Erythroblast (primary cell): ENCODE results near the gene FLNA.

Experiments used
- DNase-seq, 2 experiments: peaks; one replicate each; lab custom pipeline; 2025; lab: John Stamatoyannopoulos, UW
- GATA1 ChIP-seq: IDR thresholded peaks from 2 replicates; pipeline ENCODE4 v1.6.1; 2011; ENCODE audit warnings: low read depth, mild to moderate bottlenecking, control low read depth, low read length, moderate library complexity
- POLR2A ChIP-seq: IDR thresholded peaks from 2 replicates; pipeline ENCODE4 v1.6.1; 2011; ENCODE audit warnings: mild to moderate bottlenecking, low read length

The FLNA gene

GRCh38 chrX:154362085-154362742, 12.2 kb downstream of the FLNA start:
- TF ChIP-seq GATA1 (no peak), POLR2A (no peak)
- no peak for DNase-seq

DNA sequence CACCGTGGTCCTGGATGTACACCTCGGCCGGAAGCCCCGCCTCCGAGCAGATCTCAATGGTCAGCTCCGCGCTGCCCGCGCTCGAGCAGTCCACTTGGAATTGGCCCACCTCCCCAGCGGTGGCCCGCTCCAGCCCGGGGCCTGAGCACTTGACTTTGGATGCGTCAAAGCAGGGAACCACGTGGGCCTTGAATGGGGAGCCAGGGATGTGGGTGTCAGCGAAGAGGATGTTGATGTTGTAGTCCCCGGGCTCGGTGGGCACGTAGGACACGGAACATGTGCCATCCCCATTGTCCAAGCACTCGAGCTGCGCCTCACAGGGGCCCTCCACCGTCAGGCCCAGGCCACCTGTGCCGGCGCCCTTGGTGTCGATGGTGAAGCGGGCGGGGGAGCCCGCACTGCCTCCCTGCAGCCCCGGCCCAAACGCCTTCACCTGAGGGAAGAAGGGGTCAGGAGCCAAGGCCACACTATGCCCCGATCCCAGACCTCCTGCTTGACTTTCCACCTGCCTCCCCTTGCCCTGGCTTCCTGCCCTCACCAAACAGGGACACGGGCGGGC, 14.2 kb downstream of the FLNA start:
- TF ChIP-seq POLR2A = no peak
- no peak for TF ChIP-seq GATA1
- no peak for DNase-seq

DNA sequence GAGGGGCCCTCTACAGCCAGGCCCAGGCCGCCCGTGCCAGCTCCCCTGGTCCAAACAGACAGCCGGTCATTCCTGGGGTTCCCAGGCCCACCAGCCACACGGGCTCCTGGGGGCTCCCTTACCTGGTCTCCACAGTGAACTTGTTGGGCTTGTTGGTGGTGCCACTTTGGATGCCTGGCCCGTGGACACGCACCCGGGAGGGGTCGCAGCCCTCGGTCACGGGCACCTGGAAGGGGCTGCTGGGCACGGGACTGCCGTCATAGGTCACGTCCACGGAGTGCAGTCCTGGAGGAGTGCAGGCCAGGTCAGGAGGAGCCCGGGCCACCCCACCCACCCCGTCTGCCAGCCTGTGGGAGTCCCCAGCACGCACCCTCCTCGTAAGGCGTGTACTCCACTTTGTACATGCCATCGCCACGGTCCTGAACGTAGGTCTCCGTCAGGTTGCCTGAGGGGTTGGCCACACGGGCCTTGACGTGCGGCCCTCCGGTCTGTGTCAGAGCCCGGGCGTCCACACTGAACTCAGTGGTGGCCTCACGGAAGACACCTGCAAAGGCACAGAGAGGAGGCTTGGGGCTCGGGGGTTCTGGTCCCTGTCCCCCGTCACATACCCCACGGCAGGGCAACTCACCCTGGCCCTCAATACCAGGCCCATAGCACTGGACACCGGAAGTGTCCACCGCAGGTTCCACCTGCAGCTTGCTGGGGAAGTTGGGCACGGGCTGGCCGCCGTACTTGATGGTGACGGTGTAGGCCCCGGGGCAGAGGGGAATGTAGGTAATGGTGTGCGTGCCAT, 14.9 kb downstream of the FLNA start:
- no peak for DNase-seq
- TF ChIP-seq POLR2A (no peak), GATA1 (no peak)

GRCh38 chrX:154358829-154359228, 15.6 kb downstream of the FLNA start:
- TF ChIP-seq POLR2A (no peak), GATA1 (no peak)
- no peak for DNase-seq

DNA sequence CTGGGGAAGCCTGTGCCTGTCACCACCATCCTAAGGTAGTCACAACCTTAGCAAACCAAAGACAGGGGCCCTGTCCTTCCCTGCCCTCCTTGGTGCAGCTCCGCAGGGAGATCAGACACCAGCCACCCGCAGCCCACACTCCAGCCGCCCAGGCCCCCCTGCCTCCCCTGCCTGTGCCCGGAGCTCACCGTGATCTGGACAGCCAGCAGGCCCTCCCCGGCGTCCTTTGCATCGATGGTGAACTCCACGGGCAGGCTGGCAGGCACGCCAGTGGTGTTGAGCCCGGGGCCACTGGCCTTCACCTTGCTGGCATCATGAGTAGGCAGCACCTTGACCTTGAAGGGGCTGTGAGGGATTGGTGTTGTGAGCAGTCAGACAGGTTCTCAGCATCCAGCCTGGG, 16.4 kb downstream of the FLNA start:
- TF ChIP-seq GATA1 (no peak), POLR2A (no peak)
- DNase-seq = no peak

- DNase-seq = no peak
- no peak for TF ChIP-seq POLR2A
- TF ChIP-seq GATA1 = no peak
Measured at GRCh38 chrX:154357205-154357604, 17.2 kb downstream of the FLNA start.

GRCh38 chrX:154356596-154356995, 17.8 kb downstream of the FLNA start:
- TF ChIP-seq GATA1 = no peak
- TF ChIP-seq POLR2A = no peak
- DNase-seq = no peak

DNA sequence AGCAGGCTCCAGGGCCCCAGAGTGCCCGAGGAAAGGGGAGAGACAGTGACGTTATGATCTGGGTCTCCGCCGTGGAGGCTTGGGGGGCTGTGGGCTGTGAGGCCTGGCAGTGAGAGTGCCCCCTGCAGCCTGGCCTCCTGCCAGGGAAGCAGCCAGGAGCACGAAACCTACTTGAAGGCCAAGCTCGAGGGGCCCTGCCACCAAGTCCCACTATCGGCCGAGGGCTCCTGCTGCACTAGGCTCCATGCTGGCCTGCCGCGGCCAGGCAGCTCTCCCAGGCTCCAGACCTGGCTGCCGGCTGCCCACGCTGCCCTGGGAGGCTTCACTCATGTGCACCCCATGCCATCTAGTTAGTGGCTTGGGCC, 18.7 kb downstream of the FLNA start:
- DNase-seq = no peak
- TF ChIP-seq POLR2A = no peak
- no peak for TF ChIP-seq GATA1

DNA sequence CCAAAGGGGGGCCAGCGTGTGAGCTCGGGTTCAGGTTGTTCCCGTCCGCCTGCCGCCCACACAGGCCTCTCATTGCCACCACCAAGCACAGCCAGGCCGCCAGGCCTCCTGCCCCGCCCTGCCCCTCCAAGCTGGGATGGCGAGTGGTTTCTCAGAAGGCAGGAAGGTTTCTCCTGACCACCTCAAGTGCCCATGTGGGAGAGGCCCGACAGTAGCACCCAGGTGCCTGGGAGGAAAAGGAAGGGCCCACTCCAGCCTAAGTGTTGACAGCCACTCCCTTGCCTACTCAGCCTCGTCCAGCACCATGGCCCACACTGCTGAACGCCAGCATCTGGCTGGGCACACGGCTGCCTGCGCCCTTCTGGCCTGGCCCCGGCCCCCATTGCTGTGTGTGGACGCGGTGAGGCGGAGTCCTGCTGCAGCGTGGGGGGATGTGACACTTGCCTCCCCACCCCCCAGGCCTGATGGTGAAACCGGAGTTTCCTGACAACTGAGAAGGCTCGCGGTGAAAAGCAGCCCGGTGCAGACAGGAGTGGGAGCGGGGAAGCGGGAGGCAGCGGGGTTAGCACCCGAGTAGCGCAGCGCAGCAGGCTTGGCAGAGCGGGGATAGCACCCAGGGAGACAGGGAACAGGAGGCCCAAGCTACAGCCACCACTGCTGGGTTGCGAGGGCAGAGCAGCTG, 19.2 kb downstream of the FLNA start:
- no peak for DNase-seq
- TF ChIP-seq GATA1 = no peak
- no peak for TF ChIP-seq POLR2A

GRCh38 chrX:154354516-154354915, 19.9 kb downstream of the FLNA start:
- TF ChIP-seq POLR2A = no peak
- no peak for TF ChIP-seq GATA1

GRCh38 chrX:154354013-154354412, 20.4 kb downstream of the FLNA start:
- no peak for TF ChIP-seq GATA1
- TF ChIP-seq POLR2A = no peak
- DNase-seq = no peak

More at GRCh38 chrX:154354516-154354915, 19.9 kb downstream of the FLNA start:
- no peak for DNase-seq

- no peak for TF ChIP-seq POLR2A
- no peak for TF ChIP-seq GATA1
- DNase-seq = no peak
Measured at GRCh38 chrX:154353172-154353843, 21.1 kb downstream of the FLNA start.

DNA sequence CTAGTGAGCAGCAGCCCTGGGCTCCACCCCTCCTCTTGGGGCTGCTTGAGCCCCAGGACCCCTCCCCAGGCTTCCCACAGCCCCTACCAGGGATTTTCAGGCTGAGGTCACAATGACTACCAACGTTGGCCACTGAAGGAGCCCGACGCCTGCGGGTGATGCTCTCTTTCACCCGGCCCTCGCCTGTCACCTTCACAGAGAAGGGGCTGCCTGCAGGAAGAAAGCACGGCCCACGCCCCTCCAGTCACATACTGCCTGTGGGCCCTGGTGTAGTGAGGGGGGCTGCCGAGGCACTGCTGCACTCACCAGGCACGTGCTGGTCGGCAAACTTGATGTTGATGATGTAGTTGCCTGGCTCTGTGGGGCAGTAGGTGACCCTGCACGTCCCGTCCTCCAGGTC, 22.0 kb downstream of the FLNA start:
- TF ChIP-seq POLR2A (no peak), GATA1 (no peak)
- DNase-seq = no peak
